Stimulated activated CD4-positive, alpha-beta T cell treated with anti-CD3 and anti-CD28 coated beads, Interleukin-12 subunit alpha, Interleukin-12 subunit beta, amount 100 ng/mL, for 48 hours (primary cell): Measurements from ENCODE around the gene C5orf58.

Experiments
- DNase-seq, 3 donors: peaks; one replicate each; pipeline ENCODE4 v3.0.0-alpha.2; 2020; ENCODE audit warnings: low read depth in 2 of 3, low spot score in 1 of 3

The C5orf58 gene, protein sequence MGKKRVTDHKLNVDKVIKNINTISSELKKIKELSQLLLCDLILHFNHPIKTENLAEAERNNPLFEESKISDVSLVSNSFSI

DNA sequence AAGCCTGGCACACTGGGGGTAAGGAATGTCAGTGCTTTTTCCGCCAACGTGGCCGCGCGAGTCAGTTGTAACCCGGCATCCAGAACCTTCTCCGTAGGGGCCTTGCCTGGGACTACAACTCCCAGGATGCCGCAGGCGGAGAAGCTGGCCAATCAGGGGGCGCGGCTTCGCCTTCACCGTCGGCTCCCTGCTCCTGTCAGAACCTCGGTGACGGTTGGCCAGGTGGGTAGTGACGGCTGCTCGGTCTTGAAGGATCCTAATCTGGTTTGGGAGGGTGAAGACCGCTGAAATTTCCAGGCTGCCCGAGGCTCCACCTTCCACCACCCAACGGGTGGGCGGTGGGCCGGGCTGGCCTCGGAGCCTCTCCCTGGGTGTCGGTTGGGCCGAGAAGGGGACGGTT is at the start of gene C5orf58:
Gene C5orf58, plus strand, starts transcription at position 200 of the 400 bp plus-strand sequence. CDS start 1,992 bp downstream, outside the sequence.
- no peak for DNase-seq

DNA sequence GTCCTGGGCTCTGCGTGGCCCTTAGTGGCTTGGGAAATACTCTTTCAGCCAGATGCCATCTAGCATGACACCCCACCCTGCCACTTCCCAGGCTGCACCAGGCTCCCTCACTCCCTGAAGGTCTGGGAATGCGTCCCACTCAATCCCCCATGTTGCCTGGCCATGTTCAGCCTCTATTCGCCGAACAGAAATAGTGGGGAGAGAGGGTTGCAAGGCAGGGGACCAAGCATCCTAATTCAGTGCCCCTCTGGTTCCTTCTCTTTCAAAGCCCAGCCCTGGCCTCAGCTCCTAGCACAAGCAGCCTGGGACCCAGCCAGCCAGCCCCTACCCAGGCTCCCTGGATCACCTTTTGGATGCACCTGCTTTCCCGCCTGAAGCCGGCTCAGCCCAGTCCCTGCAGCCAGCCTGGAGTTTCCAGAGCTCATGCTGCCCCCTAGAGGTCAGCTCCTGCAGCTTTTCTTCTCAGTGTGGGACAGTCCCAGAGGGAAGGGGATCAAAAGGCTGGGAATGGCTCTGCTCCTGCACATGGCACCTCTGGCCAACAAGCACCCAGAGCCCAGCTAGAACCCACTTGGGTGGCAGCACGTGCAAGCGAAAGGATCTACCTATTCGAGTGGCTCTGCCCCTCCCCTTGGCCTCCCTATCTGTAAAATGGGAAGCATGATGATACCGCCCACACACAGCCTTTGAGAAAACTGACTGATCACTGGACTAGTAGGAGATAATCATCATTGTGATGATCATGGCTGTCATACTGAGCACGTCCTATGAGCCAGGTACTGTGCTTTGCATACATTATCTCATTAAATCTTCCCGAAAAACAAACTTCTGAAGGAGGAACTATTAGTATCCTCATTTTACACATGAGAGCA is 48.7 kb upstream of the C5orf58 start:
- DNase-seq, result peak; percentile 23 to 46 (median 44)

DNA sequence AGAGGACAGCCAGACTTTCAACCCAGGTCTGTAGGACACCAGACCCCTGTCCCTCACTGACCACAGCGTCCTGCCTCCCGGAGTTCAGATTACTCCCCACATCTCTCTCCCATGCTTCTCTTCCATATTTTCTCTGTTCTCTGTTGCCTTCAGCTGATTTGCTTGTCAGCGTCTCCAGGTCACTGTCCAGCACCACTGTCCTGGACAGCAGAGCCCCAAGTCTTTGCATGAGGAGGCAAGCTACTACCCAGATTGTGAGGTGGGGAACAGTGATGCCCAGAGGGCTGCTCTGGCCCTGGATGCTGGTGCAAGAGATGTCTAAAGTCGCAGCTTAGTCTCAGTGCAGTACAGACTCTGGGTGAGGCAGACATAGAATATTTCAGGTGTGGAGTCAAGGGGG is 48.0 kb upstream of the C5orf58 start:
- no peak for DNase-seq

DNA sequence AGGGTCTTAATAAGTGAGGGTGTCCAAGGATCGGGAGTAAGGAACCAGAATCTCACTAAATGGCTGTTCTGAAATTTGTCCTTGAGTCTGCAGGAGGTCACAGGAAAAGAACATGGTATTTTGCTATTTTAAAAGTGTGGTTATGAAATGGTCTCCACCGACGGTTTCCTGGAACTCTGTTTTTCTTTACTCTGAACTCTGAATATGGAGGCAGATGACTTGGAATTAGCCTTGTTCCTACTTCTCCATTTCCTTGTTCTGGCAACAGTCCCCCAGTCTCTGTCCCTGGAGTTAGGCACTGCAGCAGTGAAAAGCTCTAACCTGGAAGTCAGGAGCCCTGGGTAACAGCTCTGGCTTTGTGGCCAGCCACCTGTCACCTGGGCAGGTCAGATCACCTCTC is 46.6 kb upstream of the C5orf58 start:
- DNase-seq, result no peak

DNA sequence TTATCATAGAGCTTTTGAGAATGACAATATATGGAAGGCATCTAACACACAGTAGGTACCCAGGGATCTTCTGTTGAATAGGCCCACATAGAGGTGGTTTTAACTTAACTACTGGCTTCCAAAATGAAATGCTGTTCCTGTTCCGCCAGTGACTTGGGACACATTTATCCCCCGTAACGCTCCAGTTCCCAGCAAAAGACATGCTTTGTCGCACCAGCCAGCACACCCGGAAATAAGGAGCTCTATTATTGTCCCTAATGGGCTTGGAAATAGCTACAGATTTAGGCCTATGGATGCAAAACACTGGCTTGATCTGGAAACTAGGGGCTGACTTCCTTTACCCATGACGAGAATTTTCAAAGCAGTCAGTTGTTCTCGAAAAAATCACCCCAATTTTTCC is 45.9 kb upstream of the C5orf58 start:
- DNase-seq, result no peak

DNA sequence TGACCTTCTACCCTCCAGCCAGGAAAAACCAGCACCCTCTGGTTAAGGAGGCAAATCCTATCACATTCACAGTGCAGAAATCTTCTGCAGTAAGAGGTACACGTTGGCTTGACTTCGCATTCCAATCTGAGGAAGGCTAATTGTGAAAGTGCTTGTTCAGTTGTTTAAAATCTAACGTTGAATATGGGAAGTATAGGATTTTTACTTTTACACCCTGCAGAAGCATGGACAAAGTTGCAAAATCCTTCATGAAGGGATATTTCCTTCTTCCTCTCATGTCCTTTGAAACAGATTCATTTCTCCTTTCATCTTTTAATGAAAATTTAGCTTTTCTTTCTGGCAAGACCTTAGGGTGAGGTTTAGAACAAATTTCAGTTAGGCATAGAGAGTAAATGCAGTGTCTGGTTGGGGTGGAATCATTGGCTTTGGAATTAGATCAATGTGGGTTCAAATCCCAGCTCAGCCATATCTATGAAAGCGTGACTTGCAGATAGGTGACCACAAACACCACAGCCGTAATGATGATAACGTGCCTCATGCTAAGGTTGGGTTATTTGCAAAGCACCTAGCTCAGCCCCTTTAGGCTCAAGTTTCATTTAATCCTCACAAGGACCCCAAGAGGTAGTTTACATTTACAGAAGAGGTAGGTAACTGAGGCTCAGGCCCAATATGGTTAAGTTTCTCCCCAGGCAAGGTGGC is 42.2 kb upstream of the C5orf58 start:
- no peak for DNase-seq

DNA sequence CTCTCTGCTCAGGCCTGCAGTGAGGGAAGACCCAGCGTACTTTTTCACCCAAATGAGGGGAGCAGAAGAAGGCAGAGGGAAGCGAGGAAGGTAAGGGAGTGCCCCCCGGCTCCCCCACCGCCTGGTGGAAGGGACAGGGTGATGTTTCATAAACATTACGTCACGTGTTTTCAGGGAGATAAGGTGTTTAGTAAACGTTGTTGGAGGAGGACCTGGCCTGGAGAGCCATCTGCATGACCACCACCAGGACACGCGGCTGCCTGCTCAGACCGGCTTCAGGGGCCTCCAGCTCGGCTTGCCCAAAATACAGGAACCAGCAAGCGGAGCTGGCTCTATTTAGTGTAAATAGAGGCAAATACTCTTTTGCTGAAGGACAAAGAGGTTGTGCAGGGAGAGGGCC is 40.0 kb upstream of the C5orf58 start:
- no peak for DNase-seq

DNA sequence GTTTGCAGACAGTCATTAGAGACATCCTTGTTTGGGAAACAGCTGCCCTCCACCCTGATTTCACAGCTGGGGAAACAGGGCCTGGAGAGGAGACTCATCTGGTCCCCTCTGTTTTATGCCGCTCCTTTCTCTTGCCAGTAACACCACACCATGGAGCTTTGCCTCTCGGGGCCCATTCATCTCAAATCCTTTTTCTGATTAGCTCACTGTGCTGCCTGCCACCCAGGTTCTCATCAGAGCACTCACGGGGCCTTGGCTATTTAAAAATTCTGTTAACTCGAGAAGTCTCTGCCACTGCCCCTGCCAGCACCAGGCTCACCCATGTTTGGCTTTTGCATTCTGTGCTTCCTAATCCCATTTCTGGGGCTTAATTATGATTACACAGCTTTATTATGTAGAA is 36.8 kb upstream of the C5orf58 start:
- DNase-seq, result no peak

DNA sequence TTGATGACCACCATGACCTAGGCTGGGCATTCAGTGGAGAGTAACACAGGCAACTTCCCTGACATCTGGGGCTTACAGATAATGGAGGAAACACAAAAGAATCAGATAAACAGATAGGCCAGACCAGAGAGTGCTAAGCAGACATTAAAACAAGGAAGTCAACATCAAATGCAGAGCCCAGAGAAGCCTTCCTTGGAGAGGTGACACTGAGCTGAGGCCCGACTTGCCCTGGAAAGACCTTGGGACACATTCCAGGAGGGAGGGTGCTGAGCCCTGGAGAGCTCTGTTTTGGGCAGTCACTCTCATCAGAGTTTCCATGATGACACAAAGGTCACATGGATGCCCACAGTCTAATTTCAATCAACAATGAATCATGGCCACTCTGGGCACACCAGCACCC is 31.9 kb upstream of the C5orf58 start:
- no peak for DNase-seq

DNA sequence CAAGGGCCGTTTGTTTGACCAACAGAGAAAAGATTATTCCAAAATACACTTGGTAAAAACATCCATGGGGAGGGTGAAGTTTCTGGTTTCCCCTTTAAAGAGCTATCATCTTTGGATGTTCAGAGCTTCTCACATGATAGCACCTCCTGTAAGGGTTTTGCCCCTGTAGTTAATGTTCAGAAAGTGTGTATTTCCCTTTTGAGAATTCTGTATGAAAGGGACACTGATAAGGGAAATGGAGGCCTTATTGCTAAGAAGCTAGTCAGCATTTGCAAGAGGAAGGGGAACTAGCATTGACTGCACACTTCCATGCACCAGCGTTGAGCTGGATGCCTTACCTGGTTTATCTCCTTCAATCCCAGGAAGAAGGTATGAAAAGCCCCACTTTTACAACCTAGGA is 31.5 kb upstream of the C5orf58 start:
- no peak for DNase-seq

DNA sequence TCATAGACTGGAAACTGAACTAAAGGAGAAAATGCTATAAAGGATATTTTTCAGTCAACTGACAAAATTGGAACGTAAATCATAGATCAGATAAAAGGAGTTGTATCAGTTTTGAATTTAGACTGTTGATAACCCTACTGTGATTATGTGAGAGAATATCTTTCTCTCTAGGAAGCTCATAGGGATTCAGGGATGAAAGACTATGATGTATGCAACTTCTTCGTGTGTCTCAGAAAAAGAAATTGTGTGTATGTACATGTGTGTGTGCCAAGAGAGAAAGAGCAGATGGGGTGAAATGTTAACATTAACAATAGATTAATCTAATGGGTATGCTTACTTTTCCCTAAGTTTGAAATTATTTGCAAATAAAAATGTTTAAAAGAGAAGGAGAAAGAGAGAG is 30.7 kb upstream of the C5orf58 start:
- DNase-seq, result no peak

DNA sequence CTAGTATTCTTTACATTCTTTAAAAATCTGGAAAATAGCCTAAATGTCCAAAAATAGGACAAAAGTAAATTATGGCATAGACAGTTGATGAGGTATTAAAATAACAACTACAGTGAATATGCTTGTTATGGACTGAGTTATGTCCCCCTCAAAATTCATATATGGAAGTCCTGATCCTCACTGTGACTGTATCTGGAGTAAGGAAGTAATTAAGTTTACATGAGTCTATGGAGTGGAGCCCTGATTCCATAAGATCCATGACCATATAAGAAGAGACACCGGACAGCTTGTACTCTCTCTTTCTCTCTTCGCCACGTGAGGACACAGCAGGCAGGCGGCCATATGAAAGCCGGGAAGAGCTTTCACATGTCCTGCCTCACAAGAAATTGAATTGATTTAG is 28.6 kb upstream of the C5orf58 start:
- no peak for DNase-seq

DNA sequence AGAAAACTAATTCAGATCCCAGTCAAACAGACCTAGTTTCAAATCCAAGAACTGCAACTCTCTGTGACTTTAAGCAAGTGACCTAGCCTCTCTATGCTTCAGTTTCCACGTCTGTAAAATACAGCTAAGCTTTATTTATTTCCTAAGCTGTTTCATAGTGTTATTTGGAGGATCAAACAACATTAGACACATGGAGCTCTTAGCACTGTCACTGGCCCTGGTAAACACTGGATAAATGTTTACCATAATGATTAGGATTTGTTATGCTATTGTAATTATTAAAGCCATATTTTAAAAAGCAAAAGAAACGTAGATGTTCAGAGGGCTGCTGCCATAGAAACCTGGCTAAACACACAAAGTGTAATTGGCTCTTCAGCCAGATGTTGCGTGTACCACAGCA is 26.6 kb upstream of the C5orf58 start:
- DNase-seq, result no peak

DNA sequence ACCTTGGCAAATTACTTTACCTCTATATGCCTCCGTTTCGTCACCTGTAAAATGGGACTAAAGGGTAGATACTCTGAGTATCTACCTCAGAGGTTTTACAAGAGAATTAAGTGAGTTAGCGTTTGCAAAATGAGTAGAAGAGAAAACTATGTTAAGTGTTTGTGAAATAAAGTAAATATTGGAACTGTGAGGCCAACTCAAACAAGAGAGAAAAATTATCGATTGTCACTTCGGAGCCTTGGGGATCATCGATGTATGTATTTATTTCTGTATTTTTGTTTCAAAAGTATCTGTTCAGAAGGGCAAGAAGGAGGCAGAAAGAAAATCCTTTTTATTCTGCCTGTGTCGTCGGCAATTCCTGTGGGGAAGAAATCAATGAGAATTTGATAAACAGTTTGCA is 25.8 kb upstream of the C5orf58 start:
- no peak for DNase-seq

DNA sequence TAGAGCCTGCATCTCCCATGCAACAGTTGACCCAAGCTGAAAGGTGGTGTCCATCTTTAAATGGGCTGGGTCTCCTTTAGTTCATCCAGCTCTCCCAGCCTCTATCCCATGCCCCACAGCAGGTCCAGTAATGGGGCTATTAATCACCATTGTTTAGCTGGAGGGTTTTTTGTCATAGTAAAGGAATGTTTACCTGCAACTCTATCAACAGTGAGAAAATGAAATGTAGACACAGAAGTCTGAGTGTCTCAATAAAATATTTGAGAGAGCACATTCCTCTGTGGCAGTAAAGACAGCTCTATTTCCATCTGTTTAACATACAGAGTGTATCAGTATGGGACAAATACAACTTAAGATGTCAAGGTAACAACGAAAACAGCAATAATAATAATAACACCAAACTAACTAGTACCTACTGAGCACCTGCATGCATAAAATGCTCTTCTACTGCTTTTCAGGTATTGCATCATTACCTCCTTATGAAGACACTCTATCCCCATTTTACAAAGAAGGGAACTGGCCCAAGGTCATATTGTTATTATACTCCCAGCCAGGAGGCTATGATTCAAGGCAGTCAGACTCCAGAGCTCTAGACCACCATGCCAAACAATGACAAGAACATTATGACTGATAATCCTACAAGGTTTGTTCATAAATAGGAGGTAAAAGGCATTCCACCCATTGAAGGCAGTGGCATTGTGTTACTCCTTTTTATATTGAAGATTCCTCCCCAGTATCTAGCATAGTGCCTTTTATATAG is 21.0 kb upstream of the C5orf58 start:
- no peak for DNase-seq

DNA sequence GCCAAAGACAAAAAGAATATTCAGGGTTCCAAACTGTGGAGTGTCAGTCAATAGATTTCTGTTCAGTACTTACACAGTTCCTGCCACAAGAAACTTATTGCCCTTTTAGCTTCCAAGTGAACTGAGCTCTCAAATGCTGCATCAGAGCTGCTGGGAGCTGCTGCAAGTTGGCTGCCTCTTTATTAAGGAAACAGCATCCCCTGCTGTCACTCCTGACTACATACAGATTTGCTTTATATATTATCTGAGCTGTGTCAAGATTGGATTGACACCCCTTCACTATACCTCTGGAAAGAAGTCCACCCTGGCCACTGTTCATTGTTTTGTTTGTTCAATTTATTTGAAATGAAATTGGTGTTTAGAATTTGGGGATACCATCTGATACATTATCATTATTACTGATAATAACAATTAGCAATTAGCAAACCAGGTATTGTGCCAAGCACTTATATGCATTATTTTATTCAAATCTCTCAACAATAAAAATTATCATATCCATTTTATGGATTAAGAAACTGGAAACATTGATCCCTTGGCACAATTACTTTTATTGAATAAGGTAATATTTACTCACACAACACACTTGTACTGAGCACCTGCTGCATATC is 16.4 kb upstream of the C5orf58 start:
- DNase-seq, result no peak

DNA sequence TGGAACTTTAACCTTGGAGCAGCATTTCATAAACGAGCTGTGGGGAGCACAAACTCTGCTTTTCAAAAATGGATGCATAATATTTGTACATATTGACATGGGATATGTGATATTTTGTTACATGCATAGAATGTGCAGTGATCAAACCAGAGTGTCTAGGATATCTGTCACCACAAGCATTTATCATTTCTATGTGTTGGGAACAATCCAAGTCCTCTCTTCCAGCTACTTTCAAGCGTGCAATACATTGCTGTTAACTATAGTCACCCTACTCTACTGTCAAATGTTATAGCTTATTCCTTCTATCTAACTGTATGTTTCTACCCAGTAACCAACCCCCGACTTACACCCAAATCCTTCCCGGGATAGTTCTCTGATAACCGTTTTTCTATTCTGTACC is 15.0 kb upstream of the C5orf58 start:
- DNase-seq, result no peak

DNA sequence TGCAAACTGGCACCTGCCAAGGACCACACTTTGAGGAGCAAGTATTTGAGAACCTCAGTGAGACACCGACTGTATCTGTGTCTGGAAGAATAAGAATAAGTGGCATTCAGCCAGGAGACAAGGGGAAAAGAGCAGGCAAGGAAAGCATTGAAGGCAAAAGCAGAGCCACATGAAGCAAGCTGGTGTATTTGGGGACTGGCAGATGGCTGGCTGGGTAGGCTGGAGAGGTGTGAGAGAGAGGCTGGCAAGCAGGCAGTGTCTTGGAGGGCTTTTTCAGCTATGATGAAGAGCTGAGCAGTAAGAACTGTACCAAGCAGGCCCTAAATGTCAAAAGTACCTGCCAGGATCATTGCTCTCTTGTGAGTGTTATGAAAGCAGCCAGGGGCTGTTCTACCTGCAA is 14.1 kb upstream of the C5orf58 start:
- DNase-seq, result no peak

DNA sequence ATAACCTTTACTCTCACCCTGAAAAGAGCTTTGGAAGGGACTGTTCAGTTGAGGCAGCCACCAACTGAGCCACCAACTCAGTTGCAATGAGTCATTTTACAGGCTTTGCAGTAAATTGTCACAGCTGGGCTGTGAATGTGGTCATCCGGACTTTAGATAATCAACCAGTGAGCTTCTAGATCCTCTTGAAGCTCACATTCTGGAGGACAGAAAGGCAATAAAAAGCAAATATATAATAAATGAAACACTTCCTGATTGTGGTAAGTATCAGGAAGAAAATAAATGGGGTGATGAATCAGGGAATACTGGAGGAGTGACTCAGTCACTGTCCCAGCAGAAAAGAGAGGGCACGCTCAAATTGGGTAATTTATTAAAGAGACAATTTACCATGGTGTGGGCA is 13.2 kb upstream of the C5orf58 start:
- no peak for DNase-seq

DNA sequence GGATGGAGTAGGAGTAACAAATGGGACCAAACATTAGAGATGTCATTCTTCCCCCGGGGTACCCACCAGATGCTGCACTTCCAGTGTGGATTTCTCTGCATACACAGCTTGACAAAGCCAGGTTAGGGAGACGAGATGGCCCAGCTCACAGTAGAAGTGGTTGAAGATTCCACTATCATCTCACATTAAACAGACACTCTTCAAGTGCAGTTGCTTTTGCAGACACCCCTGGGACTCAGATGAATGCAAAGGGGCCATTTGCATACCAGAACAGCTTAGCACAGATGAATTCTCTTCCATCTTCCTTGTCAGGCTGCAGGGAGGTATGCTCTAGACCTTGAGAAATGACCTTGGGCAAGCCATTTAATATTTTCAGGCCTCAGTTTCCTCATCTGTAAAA is 12.6 kb upstream of the C5orf58 start:
- DNase-seq, result no peak

DNA sequence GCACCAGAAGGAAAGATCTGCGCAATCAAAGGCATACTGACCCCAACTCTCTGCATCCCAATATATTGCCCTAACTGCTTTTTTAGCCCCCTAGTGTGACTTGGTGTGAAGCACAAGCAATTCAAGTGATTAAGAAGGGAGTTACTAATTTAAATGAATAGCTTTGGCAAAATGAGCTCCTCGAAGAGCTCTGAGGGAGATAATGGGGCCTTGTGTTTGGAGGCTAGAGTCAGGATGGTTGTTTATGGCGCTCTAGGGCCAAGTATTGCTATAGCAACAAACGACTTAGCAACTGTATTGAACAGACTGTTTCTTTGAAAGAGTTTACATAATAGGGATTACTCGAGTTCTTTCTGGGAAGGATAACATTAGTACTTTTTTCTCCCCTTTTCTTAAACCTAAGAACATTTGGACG is 11.5 kb upstream of the C5orf58 start:
- no peak for DNase-seq
